ENCODE measurements around the gene PAWR. TPM values are rescaled to one million over a fixed set of nuclear protein-coding genes. Genes with fewer than 3 reads are reported as not detected.
A peak's percentile ranks its signal among the peaks of the same experiment; 100 is the strongest.
"Not testable (repeated sequence)": the region's sequence is repeated elsewhere in the genome, so short reads cannot be mapped to it uniquely, and the experiment has no call there.

The PAWR gene
- total RNA-seq, 1 donor from 2014 or later: 72.8 TPM

GRCh38 chr12:79566452-79567174 is 124.2 kb downstream of the PAWR start:
- no peak overlapping the region for H3K4me3 Mint-ChIP-seq

GRCh38 chr12:79564727-79565350 is 125.9 kb downstream of the PAWR start:
- H3K4me3 Mint-ChIP-seq; H3K4me1 Mint-ChIP-seq (ENCODE audit: unreplicated experiment); H3K27ac Mint-ChIP-seq; DNase-seq (ENCODE audit: extremely low spot score, unreplicated experiment); H3K9me3 Mint-ChIP-seq; H3K27me3 Mint-ChIP-seq: not testable (repeated sequence)
- H3K36me3 Mint-ChIP-seq: peaks cover 40% of the 10 kb centered on the region

More at GRCh38 chr12:79566452-79567174, 124.2 kb downstream of the PAWR start:
- Mint-ChIP-seq H3K4me1 (ENCODE audit: unreplicated experiment) (peaks cover 5% of the 10 kb centered on the region), H3K27me3 (no peaks in the 10 kb centered on the region), H3K36me3 (peaks cover 46% of the 10 kb centered on the region), H3K9me3 (peaks cover 8% of the 10 kb centered on the region), H3K27ac (peak overlapping the region; percentile 76)
- TF ChIP-seq CTCF (conservative IDR thresholded peaks at IDR 0.05): no peak
- DNase-seq (ENCODE audit: extremely low spot score, unreplicated experiment): no peak

GRCh38 chr12:79563021-79563740 is 127.6 kb downstream of the PAWR start:
- peak overlapping the region; percentile 25 for H3K27ac Mint-ChIP-seq
- H3K4me1 Mint-ChIP-seq (ENCODE audit: unreplicated experiment): peaks cover 5% of the 10 kb centered on the region
- peaks cover 36% of the 10 kb centered on the region for H3K36me3 Mint-ChIP-seq
- H3K27me3 Mint-ChIP-seq: no peaks in the 10 kb centered on the region
- TF ChIP-seq CTCF (conservative IDR thresholded peaks at IDR 0.05): no peak
- peaks cover 8% of the 10 kb centered on the region for H3K9me3 Mint-ChIP-seq
- no peak for DNase-seq (ENCODE audit: extremely low spot score, unreplicated experiment)
- no peak overlapping the region for H3K4me3 Mint-ChIP-seq

GRCh38 chr12:79561401-79562132 is 129.2 kb downstream of the PAWR start:
- no peaks in the 10 kb centered on the region for H3K27me3 Mint-ChIP-seq
- peaks cover 29% of the 10 kb centered on the region for H3K36me3 Mint-ChIP-seq
- no peak overlapping the region for H3K4me3 Mint-ChIP-seq
- no peak overlapping the region for H3K27ac Mint-ChIP-seq
- DNase-seq (ENCODE audit: extremely low spot score, unreplicated experiment): no peak
- H3K4me1 Mint-ChIP-seq (ENCODE audit: unreplicated experiment): peaks cover 8% of the 10 kb centered on the region
- peaks cover 7% of the 10 kb centered on the region for H3K9me3 Mint-ChIP-seq
- TF ChIP-seq CTCF (conservative IDR thresholded peaks at IDR 0.05): no peak

GRCh38 chr12:79560225-79560889 is 130.4 kb downstream of the PAWR start:
- H3K27ac Mint-ChIP-seq: peak overlapping the region; percentile 75
- DNase-seq (ENCODE audit: extremely low spot score, unreplicated experiment): no peak
- H3K9me3 Mint-ChIP-seq: peaks cover 3% of the 10 kb centered on the region
- peaks cover 11% of the 10 kb centered on the region for H3K4me1 Mint-ChIP-seq (ENCODE audit: unreplicated experiment)
- no peaks in the 10 kb centered on the region for H3K27me3 Mint-ChIP-seq
- H3K36me3 Mint-ChIP-seq: peaks cover 17% of the 10 kb centered on the region
- no peak for TF ChIP-seq CTCF (conservative IDR thresholded peaks at IDR 0.05)
- H3K4me3 Mint-ChIP-seq: peak overlapping the region; percentile 17

Data from type B pancreatic cell (in vitro differentiated cells).